ENCODE data around the gene EPHA7. TPM values are rescaled to one million over a fixed set of nuclear protein-coding genes. Genes with fewer than 3 reads are reported as not detected.

EPHA7 gene
- total RNA-seq, 4 donors from 2014 or later: 0.60 to 1.3 (median 0.72) TPM

- H3K4me3 ChIP-seq: no peak overlapping the region
- no peaks in the 10 kb centered on the region for H3K4me1 ChIP-seq
- H3K27ac ChIP-seq: no peak overlapping the region
- no peak for TF ChIP-seq POLR2A (IDR thresholded peaks at IDR 0.05)
- no peak for TF ChIP-seq CTCF (IDR thresholded peaks at IDR 0.05)
- no peak for TF ChIP-seq POLR2AphosphoS5 (IDR thresholded peaks at IDR 0.05)
- no peak for TF ChIP-seq EP300 (IDR thresholded peaks at IDR 0.05)
- H3K9me3 ChIP-seq: no peaks in the 10 kb centered on the region
- H3K27me3 ChIP-seq: no peaks in the 10 kb centered on the region
- WGBS: 74% methylated on average over 2 of the region's 2 CpGs
- DNase-seq (ENCODE audit: low spot score in 2 of 2): no peak
- H3K36me3 ChIP-seq: no peaks in the 10 kb centered on the region
Measured at GRCh38 chr6:93272896-93273295, 146.5 kb downstream of the EPHA7 start.

GRCh38 chr6:93272211-93272610, 147.1 kb downstream of the EPHA7 start:
- Histone ChIP-seq H3K27ac (no peak overlapping the region), H3K4me1 (no peaks in the 10 kb centered on the region), H3K4me3 (no peak overlapping the region), H3K36me3 (no peaks in the 10 kb centered on the region), H3K9me3 (no peaks in the 10 kb centered on the region), H3K27me3 (no peaks in the 10 kb centered on the region)
- no peak for DNase-seq (ENCODE audit: low spot score in 2 of 2)
- 75% methylated on average over 4 of the region's 4 CpGs for WGBS
- TF ChIP-seq EP300 (IDR thresholded peaks at IDR 0.05) (no peak), POLR2A (IDR thresholded peaks at IDR 0.05) (no peak), CTCF (IDR thresholded peaks at IDR 0.05) (no peak), POLR2AphosphoS5 (IDR thresholded peaks at IDR 0.05) (no peak)

GRCh38 chr6:93266116-93266817, 153.1 kb downstream of the EPHA7 start:
- WGBS: 60% methylated on average over 3 of the region's 3 CpGs
- no peaks in the 10 kb centered on the region for H3K4me1 ChIP-seq
- H3K36me3 ChIP-seq: no peaks in the 10 kb centered on the region
- TF ChIP-seq EP300 (IDR thresholded peaks at IDR 0.05) (no peak), CTCF (IDR thresholded peaks at IDR 0.05) (no peak), POLR2AphosphoS5 (IDR thresholded peaks at IDR 0.05) (no peak), POLR2A (IDR thresholded peaks at IDR 0.05) (no peak)
- no peak for DNase-seq (ENCODE audit: low spot score in 2 of 2)
- no peaks in the 10 kb centered on the region for H3K27me3 ChIP-seq
- H3K27ac ChIP-seq: no peak overlapping the region
- H3K4me3 ChIP-seq: no peak overlapping the region
- H3K9me3 ChIP-seq: no peaks in the 10 kb centered on the region

- TF ChIP-seq POLR2A (IDR thresholded peaks at IDR 0.05): no peak
- no peak for TF ChIP-seq POLR2AphosphoS5 (IDR thresholded peaks at IDR 0.05)
- TF ChIP-seq CTCF (IDR thresholded peaks at IDR 0.05): no peak
- Histone ChIP-seq H3K4me3 (no peak overlapping the region), H3K4me1 (no peaks in the 10 kb centered on the region), H3K27ac (no peak overlapping the region), H3K9me3 (no peaks in the 10 kb centered on the region), H3K36me3 (no peaks in the 10 kb centered on the region), H3K27me3 (no peaks in the 10 kb centered on the region)
- DNase-seq (ENCODE audit: low spot score in 2 of 2): no peak
- 31% methylated on average over 2 of the region's 2 CpGs for WGBS
Measured at GRCh38 chr6:93260881-93261280, 158.5 kb downstream of the EPHA7 start.

GRCh38 chr6:93259332-93259731, 160.0 kb downstream of the EPHA7 start:
- H3K27me3 ChIP-seq: no peaks in the 10 kb centered on the region
- H3K27ac ChIP-seq: no peak overlapping the region
- DNase-seq (ENCODE audit: low spot score in 2 of 2): no peak
- no peaks in the 10 kb centered on the region for H3K36me3 ChIP-seq
- TF ChIP-seq POLR2AphosphoS5 (IDR thresholded peaks at IDR 0.05) (no peak), POLR2A (IDR thresholded peaks at IDR 0.05) (no peak), CTCF (IDR thresholded peaks at IDR 0.05) (no peak)
- WGBS: 97% methylated on average over 3 of the region's 3 CpGs
- H3K4me1 ChIP-seq: no peaks in the 10 kb centered on the region
- no peaks in the 10 kb centered on the region for H3K9me3 ChIP-seq
- no peak overlapping the region for H3K4me3 ChIP-seq
